IPS-NIHi7 (cell line): ENCODE results near the gene TFDP2.
"Not testable (repeated sequence)": the region's sequence is repeated elsewhere in the genome, so short reads cannot be mapped to it uniquely, and the experiment has no call there.

Source experiments
- DNase-seq: peaks from one replicate; pipeline ENCODE4 v3.0.0; 2012; ENCODE audit warnings: mixed read lengths; ENCODE audit errors: extremely low spot score

TFDP2 gene, protein sequence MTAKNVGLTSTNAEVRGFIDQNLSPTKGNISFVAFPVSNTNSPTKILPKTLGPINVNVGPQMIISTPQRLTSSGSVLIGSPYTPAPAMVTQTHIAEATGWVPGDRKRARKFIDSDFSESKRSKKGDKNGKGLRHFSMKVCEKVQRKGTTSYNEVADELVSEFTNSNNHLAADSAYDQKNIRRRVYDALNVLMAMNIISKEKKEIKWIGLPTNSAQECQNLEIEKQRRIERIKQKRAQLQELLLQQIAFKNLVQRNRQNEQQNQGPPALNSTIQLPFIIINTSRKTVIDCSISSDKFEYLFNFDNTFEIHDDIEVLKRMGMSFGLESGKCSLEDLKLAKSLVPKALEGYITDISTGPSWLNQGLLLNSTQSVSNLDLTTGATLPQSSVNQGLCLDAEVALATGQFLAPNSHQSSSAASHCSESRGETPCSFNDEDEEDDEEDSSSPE

DNA sequence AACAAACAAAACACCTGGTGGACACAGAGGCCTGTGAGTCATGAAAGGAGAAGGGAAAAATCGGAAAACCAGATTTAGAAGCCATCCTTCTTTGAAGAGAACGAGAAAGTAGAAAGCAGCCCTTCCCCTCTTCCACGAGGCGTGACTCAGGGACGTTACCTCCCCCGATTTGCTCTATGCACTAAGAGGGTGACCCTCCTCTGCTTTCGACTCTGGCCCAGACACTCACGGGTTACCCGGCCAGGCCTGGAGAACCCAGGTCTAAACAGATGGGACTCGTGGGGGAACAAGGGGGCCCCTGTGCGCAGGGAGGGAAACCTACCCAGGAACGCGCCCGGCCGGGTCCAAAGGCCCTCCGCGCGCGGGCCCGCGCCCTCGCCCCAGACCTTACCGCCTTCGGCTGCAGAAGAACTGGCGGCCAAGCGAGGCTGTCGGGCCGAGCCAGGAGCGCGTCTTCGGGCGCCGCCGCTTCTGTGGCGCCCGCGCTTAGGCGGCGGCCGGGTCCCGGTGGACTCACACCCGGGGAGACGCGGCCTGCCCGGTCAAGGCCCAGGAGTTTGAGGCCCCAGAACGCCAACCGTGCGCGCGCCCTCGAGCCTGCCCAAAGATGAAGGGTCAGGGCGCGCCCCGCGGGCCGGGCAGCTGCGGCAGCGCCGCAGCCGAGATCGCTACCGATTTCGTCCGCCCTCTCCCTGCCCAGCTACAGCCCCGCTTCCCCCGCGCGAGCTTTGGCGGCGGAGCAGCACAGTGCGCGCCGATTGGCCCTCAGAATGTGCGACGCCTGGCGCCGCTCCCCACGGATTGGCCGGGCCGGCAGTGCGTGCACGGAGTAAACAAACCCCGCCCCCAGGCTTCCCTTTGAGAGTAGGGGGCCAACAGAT, at the start of gene TFDP2:
TFDP2 (minus strand) TSS at position 753 of the 881 bp plus-strand sequence. CDS start 47,795 bp downstream, outside the sequence.
- DNase-seq = peak; percentile 98

GRCh38 chr3:142188846-142189245, 39.5 kb upstream of the TFDP2 start:
- DNase-seq = no peak

- DNase-seq = peak; percentile 43
Observed at GRCh38 chr3:142180761-142181362, 31.5 kb upstream of the TFDP2 start.

GRCh38 chr3:142175478-142175877, 26.1 kb upstream of the TFDP2 start:
- DNase-seq = no peak

DNA sequence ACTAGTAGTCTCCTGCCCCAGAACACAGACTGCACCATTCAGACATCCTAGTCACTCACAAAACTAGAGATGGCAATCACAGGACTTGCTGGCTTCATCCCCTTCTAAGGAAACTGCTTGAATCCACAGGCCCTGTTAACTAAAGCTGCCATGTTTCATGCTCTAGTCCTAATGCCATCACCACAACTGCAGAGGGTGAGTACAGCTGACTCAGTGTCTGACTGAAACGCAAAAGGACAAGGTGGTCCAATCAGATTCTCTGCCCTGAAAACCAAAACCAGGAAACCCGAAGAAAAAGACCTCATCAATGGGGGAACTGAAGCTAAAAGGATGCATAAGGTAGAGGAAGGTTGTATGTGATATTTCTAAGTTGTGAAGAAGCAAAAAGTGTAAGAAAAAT, 25.2 kb upstream of the TFDP2 start:
- no peak for DNase-seq

- peak; percentile 44 for DNase-seq
Observed at GRCh38 chr3:142168514-142168913, 19.2 kb upstream of the TFDP2 start.

DNA sequence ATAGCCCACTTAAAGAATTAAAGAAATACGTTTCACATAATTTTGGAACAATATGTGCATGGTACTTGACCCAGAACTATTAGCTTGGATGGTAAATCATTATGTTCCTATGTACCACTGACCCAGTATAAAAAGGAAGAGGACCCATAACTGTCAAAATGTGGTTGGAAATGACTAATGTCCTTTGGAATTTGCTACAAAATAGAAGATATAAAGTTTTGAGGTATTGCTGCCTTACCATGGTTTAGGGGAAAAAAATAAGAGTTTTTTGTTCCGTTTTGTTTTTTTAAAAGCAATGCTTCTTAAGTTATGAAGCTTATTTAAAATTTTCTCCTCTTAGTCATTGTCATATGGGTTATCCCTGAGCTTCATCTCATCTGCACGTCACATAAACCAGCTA, 15.8 kb upstream of the TFDP2 start:
- DNase-seq = no peak

GRCh38 chr3:142159083-142159740, 9.9 kb upstream of the TFDP2 start:
- DNase-seq = no peak

GRCh38 chr3:142154186-142154585, 4.8 kb upstream of the TFDP2 start:
- DNase-seq = no peak

DNA sequence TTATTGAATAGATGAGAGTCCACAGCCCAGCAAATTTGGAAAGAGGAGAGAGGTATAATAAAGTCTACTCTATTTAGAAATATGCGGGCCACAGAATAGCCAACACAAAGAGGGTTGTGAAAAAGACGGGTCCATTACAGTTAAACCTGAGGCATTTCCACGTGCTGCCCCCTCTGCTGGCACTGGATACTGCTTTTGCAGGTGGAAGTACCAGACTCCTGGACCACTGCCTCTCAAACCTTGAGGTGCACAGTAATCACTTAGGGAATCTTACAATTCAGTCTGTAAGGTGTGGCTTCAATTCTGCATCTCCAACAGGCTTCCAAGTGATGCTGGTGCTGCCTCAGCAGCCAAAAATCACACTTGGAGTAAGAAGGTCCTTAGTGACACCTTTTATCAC, 3.0 kb upstream of the TFDP2 start:
- DNase-seq = peak; percentile 35

- no peak for DNase-seq
Observed at GRCh38 chr3:142151828-142152227, 2.5 kb upstream of the TFDP2 start.

- no peak for DNase-seq
Observed at GRCh38 chr3:142151240-142151639, 1.9 kb upstream of the TFDP2 start.

GRCh38 chr3:142150271-142150670, 927 bp upstream of the TFDP2 start:
- no peak for DNase-seq

DNA sequence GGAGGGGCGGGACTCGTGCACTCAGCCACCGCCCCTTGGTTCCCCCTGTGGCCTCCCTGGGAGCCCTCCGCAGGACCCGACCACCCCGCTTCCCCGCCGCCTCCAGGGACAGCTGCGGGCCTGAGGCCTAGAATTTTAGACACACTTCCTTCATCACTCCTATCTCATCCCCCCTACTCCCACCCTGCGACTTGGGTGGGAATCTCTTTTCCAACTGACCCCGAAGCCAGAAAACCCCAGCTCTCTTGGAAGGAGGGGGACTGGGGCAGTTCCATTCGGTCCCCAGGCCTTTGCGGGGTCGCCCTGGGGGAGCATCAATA, 289 bp upstream of the TFDP2 start:
- no peak for DNase-seq

DNA sequence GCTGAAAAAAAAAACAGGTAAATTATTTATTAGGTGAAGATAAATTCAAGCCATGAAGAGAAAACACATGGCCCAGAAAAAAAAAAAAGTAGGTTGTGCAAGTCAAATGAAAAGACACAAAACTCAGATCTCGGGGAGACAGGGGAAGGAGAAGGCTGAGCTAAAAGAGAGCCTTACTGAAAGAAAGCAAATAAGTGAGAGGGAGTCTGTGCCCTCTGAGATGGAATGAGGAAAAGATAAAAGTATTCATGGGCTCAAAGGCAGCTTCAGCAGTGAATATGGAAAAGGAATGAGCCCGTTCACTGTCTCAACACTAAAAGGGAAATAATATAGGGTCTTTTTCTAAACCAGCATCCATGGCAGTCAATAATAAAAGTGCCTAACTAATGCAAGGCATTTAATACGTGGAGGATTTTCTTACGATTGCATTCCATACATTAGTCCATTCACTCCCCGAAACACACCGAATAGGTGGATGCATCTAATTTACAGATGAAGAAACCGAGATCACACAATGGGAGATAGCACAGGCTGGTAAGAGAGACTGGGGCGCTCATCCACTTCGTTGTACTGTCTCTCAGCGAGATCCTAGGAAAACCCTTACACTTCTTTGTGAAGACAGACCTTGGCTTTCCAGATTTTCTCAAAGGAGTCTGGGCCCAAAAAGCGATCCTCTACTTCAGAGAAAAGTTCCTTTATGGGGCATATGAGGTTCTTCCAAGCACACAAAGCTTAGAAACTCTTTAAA, 1.1 kb downstream of the TFDP2 start:
- DNase-seq = no peak

DNA sequence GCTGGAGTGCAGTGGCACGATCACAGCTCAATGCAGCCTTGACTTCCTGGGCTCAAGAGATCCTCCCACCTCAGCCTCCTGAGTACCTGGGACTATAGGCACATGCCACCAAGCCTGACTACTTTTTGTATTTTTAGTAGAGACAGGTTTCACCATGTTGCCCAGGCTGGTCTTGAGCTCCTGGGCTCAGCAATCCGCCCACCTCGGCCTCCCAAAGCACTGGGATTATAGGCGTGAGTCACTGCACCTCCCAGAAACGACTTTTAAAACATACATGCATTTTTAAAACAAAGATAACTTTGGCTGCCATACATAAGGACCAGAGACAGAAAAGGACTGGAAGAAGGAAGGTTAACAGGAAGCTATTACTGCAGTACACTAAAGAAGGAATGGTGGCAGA, 4.8 kb downstream of the TFDP2 start:
- not testable (repeated sequence) for DNase-seq

DNA sequence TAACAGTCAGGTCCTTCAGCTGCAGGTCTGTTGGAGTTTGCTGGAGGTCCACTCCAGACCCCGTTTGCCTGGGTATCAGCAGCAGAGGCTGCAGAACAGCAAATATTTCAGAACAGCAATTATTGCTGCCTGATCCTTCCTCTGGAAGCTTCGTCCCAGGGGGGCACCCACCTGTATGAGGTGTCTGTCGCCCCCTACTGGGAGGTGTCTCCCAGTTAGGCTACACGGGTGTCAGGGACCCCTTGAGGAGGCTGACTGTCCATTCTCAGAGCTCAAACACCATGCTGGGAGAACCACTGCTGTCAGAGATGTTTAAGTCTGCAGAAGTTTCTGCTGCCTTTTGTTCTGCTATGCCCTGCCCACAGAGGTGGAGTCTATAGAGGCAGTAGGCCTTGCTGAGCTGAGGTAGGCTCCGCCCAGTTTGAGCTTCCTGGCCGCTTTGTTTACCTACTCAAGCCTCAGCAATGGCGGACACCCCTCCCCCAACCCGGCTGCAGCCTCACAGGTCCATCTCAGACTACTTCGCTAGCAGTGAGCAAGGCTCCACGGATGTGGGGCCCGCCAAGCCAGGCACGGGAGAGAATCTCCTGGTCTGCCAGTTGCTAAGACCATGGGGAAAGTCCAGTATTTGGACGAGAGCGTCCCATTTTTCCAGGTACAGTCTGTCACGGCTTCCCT, 8.6 kb downstream of the TFDP2 start:
- DNase-seq = not testable (repeated sequence)

DNA sequence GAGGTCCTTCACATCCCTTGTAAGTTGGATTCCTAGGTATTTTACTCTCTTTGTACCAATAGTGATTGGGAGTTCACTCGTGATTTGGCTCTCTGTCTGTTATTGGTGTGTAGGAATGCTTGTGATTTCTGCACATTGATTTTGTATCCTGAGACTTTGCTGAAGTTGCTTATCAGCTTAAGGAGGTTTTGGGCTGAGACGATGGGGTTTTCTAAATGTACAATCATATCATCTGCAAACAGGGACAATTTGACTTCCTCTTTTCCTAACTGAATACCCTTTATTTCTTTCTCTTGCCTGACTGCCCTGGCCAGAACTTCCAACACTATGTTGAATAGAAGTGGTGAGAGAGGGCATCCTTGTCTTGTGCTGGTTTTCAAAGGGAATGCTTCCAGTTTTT, 12.3 kb downstream of the TFDP2 start:
- DNase-seq = not testable (repeated sequence)

DNA sequence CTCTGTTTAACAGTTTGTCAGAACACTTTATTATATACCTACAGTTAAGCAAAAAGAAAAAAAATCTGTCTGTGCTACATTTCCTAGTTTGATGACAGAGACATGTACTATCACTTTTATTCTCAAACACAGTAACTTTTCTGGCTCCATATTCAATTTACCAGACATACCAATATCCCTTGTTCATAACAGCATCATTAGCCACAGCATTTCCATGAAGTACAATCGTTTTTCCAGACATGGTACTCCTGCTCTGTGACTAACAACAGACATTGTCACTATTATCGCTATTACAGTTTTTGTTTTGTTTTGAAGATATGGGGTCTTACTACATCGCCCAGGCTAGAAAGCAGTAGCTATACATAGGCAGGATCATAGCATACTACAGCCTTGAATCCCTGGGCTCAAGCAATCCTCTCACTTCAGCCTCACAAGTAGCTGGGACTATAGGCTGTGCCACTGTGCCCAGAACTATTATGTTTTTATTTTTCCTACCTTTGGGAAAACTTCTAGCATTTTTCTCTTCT, 14.5 kb downstream of the TFDP2 start:
- no peak for DNase-seq

- no peak for DNase-seq
Observed at GRCh38 chr3:142129516-142130171, 19.7 kb downstream of the TFDP2 start.
